HG03060 (cell line): ENCODE data around the gene THBS2.
"Not testable (repeated sequence)": the region's sequence is repeated elsewhere in the genome, so short reads cannot be mapped to it uniquely, and the experiment has no call there.

Experiments
- ATAC-seq: cut with Tn5 transposase; IDR thresholded peaks from one replicate; pipeline ENCODE4 v1.9.1; 2021; ENCODE audit warnings: low read depth, moderate number of reproducible peaks; ENCODE audit not compliant: unreplicated experiment

THBS2 gene

GRCh38 chr6:169213814-169214520 is 39.7 kb downstream of the THBS2 start:
- ATAC-seq = no peak

GRCh38 chr6:169212897-169213813 is 40.5 kb downstream of the THBS2 start:
- ATAC-seq = peak; percentile 91

GRCh38 chr6:169212436-169212835 is 41.2 kb downstream of the THBS2 start:
- no peak for ATAC-seq

GRCh38 chr6:169211881-169212280 is 41.8 kb downstream of the THBS2 start:
- ATAC-seq = no peak

- no peak for ATAC-seq
Observed at GRCh38 chr6:169210611-169211010, 43.0 kb downstream of the THBS2 start.

GRCh38 chr6:169208011-169208410 is 45.6 kb downstream of the THBS2 start:
- ATAC-seq = no peak

- no peak for ATAC-seq
Observed at GRCh38 chr6:169207482-169207881, 46.2 kb downstream of the THBS2 start.

GRCh38 chr6:169205176-169206160 is 48.2 kb downstream of the THBS2 start:
- no peak for ATAC-seq

- ATAC-seq = no peak
Observed at GRCh38 chr6:169204167-169204566, 49.5 kb downstream of the THBS2 start.

GRCh38 chr6:169201985-169202384 is 51.7 kb downstream of the THBS2 start:
- ATAC-seq = no peak

GRCh38 chr6:169200893-169201514 is 52.6 kb downstream of the THBS2 start:
- no peak for ATAC-seq

GRCh38 chr6:169199625-169200335 is 53.9 kb downstream of the THBS2 start:
- ATAC-seq = no peak

- ATAC-seq = no peak
Observed at GRCh38 chr6:169198885-169199284, 54.8 kb downstream of the THBS2 start.

GRCh38 chr6:169197929-169198328 is 55.7 kb downstream of the THBS2 start:
- not testable (repeated sequence) for ATAC-seq

GRCh38 chr6:169196279-169196678 is 57.4 kb downstream of the THBS2 start:
- not testable (repeated sequence) for ATAC-seq

GRCh38 chr6:169194737-169195136 is 58.9 kb downstream of the THBS2 start:
- ATAC-seq = no peak

- ATAC-seq = no peak
Observed at GRCh38 chr6:169190970-169191369, 62.7 kb downstream of the THBS2 start.

- ATAC-seq = no peak
Observed at GRCh38 chr6:169190144-169190584, 63.5 kb downstream of the THBS2 start.

- ATAC-seq = no peak
Observed at GRCh38 chr6:169189686-169190085, 64.0 kb downstream of the THBS2 start.
